ENCODE measurements around the gene CENPI.
A peak's percentile ranks its signal among the peaks of the same experiment; 100 is the strongest.
"Not testable (repeated sequence)": the region's sequence is repeated elsewhere in the genome, so short reads cannot be mapped to it uniquely, and the experiment has no call there.

The CENPI gene

GRCh38 chrX:101097546-101098453 is at the start of gene CENPI:
CENPI (plus strand) TSS chrX:101098204; CDS start chrX:101101071, 2,867 bp downstream.
- DNase-seq, result peak; percentile 79

- no peak for DNase-seq
Measured at GRCh38 chrX:101051153-101051548, 46.9 kb upstream of the CENPI start.

GRCh38 chrX:101051549-101052302 is 46.3 kb upstream of the CENPI start, which contains the start of gene TRMT2B:
TRMT2B (minus strand) TSS chrX:101052111; CDS start chrX:101042289, 9,822 bp downstream.
- peak; percentile 45 for DNase-seq

GRCh38 chrX:101056551-101056950 is 41.5 kb upstream of the CENPI start:
- DNase-seq, result not testable (repeated sequence)

GRCh38 chrX:101057093-101057714 is 40.8 kb upstream of the CENPI start:
- no peak for DNase-seq

GRCh38 chrX:101062176-101062575 is 35.8 kb upstream of the CENPI start:
- no peak for DNase-seq

- no peak for DNase-seq
Measured at GRCh38 chrX:101071582-101071981, 26.4 kb upstream of the CENPI start.

GRCh38 chrX:101078716-101079598 is 19.0 kb upstream of the CENPI start, which contains the start of gene TMEM35A:
TMEM35A (plus strand) TSS chrX:101078879; CDS start chrX:101079003, 124 bp downstream.
- no peak for DNase-seq

GRCh38 chrX:101079736-101080270 is 18.2 kb upstream of the CENPI start:
- DNase-seq, result no peak

GRCh38 chrX:101080326-101081124 is 17.5 kb upstream of the CENPI start:
- DNase-seq, result no peak

GRCh38 chrX:101081231-101081630 is 16.8 kb upstream of the CENPI start:
- no peak for DNase-seq

- no peak for DNase-seq
Measured at GRCh38 chrX:101091817-101092216, 6.2 kb upstream of the CENPI start.

GRCh38 chrX:101108284-101108683 is 10.3 kb downstream of the CENPI start:
- no peak for DNase-seq

- no peak for DNase-seq
Measured at GRCh38 chrX:101117701-101118100, 19.7 kb downstream of the CENPI start.

GRCh38 chrX:101136235-101136634 is 38.2 kb downstream of the CENPI start:
- no peak for DNase-seq
